Ramos (cell line): ENCODE results near the gene RNF112.

Experiments
- in situ Hi-C: fragments of 300-500 bp; cut with MboI; formaldehyde crosslinking; loops from one replicate; pipeline ENCODE4 v1.14.3; 2022; ENCODE audit warnings: low sequenced_read_pairs; ENCODE audit not compliant: unreplicated experiment

The RNF112 gene

DNA sequence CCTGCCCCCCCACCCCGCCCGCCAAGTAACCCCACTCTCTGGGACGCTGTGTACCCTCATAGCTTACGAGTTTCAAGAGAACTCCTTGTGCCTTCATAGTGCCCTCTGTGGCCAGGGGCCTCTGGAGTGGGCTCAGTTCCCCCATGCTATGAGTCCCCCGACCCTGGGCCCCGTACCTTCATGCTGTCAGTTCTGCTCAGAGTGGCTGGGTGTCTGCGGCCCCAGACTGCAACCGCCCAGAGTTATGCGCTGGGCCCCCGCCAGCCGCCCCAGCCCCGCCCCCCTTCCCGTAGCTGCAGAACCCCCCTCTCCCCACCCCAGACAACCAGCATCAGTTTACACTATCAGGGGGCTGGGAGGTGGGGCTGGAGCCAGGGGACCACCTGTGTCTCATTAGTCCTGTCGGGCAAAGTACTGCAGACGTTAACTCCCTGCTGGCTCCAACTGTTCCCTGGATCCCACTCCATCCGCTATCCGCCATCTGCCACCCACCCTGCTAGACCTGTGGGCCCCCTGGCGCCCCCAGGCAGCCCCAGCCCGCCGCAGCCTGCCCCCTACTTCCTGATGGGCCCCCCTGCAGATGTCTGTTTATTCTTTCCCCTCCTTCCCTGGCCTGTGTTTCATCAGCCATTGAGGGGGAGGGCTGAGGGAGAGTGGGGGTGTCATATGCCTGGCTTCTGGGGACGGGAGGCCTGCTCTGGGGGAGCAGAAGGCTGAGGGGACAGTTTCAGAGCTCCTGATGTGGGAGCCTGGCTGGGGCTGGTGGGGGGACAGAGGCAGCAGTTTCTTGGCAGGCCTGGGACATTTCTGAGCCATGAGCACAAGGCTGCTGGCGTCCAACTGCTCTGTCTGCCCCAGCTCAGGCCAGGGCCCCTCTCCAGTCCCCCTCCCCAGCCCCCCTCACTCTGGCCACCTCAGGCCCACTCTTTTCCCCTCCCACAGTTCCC lies 23.8 kb upstream of the RNF112 start, which contains the start of gene MFAP4:
Gene MFAP4 (minus strand): TSS at position 217 of the 947 bp plus-strand sequence. CDS start 35 bp downstream, at position 182.
- in situ Hi-C loops = no loop called here

DNA sequence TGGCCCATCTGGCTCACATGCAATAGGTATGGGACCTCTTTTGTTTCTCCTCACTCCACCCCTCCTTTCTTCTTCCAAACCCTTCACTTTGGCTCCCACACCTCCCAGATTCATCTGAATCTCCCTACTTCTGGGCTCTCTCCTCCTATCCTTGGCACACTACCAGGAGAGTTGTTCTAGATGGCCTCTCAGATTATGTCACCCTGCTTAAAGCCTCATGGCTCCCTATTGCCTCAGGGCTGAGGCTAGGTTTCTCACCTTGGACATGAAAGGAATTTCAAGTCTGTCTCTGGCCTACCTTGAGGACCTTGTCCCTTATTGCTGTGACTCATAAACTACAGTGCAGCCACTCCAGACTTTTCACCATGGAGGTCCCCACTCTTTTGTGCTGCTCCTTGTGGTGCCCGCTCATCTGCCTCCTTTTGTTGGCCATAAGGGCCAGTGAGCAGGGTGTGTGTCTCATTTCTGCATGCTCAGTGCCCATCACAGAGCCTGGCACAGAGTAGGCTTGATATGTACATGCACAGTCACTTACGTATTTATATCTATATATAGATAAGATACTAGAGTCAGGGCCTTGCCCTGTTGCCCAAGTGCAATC lies 23.0 kb upstream of the RNF112 start:
- in situ Hi-C loops = no loop called here

DNA sequence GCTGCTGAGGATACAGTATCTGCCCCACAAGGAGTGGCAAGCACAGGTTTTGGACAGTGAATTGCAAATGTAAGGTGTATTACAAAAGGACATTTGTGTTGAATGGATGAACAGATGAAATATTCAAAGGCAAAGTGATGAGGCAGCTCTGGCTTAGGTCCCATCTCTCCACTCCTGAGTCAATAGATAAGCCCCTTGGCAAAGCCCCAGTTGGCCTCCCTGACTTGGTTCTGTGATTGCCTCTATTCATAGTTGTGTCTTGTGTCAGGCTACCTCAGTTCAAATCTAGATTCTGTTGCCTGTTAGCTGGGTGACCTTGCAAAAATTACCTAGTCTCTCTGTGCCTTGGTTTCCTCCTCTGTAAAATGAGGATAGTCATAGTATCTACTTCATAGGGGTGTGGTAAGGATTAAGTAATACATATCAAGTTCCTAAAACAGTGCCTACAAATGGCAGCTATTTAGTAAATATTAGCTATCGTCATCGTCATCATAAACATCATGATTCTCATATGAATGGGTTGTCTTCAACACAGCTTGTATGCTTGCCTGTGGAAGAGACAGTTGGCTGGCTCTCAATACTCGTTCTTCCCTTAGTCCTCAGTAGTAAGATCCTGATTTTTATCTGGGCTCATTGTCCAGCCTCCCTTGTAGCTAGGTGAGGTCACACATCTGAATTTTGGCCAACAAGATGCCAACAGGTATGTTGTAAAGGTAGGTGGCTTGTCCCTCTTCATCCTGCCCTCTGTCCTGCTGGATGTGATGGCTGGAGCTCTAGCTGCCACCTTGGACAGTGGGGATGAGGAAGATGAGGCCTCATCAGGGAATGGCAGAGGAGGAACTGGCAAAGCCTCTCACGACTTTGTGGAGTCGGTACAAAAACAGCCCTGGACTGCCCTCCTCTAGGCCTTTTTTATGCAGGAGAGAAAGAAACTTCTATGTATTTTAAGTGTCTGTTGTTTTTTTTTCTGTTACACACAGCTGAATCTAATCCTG lies 21.9 kb upstream of the RNF112 start:
- in situ Hi-C loops = no loop called here

DNA sequence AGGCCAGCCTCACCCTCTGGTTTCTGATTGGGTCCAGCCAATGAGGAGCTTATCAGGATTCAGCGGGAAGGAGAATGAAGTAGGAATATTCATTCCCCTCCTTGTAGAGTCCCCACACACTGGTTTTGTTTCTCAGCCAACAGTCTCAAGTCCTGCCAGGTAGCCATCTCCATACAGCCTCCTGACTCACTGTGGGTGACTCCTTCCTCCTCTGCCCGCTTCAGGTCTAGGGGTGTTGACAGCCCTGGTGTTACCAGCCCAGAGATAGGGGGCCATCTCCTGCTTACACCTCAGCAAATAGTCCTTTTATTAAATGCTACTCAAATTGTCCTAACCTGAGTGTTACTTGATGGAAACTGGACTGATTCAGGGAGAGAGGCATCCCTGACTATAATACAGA lies 20.1 kb upstream of the RNF112 start:
- in situ Hi-C loops = no loop called here

DNA sequence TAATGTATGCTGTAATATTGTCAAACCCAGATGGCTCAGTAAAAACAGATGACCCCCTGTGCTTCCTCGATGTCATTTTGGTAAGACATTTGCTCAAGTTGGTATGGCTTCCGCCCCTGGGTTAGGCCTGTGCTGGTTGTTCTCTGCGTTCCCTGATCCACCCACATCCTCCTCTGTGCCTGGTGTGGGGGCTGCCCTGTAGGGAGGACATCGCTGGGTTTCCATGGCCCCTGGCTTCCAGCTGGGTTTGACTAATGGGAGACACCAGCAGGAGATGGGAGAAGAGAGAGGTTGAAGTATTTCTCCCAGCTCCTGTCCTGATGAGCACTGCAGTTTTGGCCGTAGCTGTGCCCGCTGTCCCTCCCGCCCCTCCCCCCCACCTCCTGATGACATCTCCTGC lies 19.6 kb upstream of the RNF112 start:
- in situ Hi-C loops = no loop called here

DNA sequence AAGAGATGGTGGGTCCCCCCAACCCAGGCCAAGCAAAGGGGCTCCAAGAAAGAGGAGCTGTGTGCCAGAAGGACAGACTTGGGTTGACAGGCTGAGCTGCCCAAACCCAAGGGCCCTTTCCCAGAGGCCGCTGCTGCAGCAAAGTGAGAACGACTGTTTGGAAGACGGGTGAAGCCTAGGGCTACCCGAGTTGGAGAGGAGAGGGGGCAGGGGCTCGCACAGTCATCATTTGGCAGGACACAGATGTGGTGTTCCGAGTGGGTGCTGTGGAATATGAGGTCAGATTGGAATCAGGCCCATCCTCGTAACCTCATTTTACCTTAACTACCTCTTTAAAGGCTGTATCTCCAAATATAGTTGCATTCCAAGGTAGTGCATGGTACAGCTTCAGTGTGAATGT lies 18.7 kb upstream of the RNF112 start:
- in situ Hi-C loops = no loop called here

DNA sequence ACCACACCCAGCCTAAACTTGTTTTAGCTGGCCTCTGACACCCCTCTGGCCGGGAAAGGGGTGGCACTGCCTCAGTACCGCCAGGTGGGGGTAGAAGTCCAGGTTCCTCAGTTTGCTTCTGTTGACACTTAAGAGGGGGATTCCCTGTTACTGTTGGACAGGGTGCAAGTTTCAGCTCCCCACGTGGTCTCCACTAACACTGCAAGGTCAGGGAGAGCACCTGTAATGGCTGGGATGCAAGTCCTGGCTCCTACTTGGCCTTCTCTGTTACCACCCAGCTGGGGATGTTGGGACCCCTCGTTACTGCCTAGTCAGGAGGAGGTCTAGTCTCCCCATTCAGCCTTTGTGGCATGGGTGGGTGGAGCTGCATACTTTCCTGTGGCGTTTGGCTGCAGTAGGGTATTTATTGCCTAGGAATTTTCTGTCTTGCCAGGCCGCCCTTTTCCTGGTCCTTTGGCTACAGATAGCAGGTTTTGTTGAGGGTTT lies 13.4 kb upstream of the RNF112 start:
- in situ Hi-C loops = no loop called here

DNA sequence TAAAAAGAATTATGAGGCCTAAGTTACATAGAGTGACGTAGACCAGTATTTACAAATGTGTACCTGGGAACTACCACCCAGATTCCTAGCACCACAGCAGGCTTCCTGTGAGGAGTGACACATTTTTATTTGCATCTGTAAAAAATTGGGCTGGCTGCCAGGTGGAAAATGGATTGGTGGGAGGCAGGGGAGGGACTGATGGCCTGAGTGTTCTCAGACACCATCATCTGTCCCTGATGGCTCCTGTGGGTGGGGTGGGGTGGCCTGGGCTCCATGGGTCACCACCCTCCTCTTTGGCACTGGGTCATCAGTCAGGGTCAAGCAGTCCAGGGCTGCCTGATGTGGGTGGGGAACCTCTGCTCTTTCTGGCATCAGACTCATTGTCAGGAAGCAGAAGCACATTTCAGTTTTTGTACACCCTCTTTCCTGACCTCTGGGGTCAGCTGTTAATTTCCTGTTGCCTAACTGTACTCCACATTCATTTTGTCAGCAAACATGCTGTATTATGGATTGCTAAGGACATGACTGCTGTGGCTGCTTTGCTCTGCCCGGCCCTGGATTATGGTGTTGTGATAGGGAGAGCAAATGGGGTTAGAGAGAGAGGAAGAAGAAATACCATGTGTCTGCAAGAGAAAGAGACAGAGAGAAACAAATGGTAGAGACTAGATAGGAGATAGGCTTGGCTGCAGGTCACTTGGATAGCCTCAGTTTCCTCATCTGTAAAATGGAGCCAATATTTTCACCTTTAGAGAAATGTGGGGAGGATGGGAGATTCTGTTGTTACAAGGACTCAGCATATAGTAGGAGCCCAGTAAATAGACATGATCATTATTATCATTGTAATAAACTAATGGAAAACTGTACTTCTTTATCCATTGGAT lies 12.5 kb upstream of the RNF112 start:
- in situ Hi-C loops = no loop called here

DNA sequence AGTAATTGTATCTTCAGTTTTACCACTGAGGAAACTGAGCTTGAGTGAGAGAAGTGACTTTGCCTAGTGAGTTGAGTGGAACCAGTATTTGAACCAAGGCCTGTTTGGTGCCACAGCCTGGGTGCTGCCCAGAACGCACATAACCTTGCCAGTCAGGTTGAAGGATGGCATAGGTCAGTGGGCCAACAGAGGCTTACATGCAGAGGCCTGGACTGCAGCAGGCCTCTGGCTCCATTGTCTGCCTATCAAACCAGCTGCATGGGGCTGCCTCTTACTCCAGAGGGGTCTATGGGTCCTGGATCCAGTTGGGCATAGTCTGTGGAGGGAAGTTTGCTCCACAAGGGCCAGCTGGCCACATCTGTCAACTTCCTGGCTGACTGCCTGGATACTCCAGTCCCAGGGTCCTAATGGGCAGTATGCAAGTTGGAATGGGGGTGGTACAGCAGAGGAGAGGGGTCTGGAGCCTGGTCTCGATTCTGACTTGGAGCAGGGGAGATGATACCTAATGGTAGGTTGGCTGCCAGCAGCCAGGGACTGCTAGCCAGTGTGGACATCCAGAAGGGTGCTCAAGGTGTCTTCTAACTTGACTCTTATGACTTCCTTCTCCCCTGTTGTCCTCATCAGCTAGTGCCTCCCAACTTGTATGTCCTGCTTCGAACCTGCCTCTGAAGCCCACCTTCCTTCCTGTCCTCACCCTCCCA lies 11.1 kb upstream of the RNF112 start:
- in situ Hi-C loops = no loop called here

DNA sequence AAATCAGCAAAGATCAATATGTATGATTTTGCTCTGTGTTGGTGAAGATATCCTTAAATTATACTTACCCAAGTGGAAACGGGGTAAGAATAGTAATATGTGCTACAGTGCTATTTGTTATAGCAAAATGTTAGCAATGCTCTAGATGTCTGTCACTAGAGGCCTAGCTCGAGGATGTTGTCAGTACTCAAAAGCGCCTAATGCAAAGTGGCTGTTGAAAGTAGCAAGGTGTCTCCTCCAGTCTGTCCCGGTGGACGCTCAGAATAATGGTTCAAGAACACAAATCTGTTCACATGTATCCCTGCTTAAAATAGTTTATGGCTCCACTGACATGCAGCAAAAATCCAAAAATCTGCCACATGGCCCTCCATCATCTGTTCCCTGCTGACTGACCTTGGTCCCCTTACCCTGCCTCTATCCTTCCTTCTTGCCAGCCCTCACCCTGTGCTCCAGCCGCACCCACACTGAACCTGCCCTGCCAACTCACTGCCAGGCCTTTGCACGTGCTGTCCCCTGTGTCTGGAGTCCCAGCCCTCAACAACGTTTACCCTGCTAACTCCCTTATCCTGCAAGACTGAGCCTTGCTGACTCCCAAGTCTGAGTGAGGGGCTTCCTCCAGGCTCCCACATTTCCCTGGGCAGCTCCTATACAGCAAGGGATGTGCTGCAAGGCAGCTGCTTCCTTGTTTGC lies 9.6 kb upstream of the RNF112 start:
- in situ Hi-C loops = no loop called here

DNA sequence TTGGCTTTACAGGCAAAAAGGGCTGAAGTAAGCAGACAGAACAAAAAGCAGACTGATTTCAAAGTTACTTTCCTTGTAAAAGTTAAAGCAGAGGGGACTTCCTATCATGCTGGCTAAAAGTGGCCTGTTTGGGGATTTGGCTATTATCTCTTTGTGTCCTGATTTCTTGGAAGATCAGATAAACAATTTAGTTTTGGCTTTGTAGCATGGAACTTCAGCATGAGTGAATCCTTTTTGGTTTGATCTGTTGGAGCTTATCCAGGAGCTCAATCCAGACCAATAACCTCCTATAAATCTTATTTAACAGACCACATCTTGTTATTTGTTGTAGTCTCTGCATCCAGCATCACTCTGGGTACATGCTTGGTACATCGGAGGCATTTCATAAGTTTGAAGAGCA lies 8.9 kb upstream of the RNF112 start:
- in situ Hi-C loops = no loop called here

DNA sequence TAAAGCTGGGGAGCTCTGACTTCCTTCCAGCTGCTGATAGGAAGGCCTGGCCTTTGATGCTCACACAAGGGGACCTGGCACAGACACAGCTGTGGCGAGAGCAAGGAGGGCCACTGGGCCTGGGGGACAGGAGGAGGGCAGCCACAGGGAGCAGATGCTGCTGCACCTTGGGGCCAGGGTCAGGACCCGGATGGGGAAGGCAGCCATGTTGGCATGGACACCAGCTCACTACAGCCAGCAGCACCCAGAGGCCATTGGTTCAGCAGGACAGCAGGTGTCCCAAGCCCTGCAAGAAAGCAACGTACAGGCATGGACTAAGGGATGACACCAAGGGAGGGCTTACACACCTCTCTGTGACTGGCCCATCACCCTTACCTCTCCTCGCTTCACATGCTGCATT lies 8.0 kb upstream of the RNF112 start:
- in situ Hi-C loops = no loop called here

DNA sequence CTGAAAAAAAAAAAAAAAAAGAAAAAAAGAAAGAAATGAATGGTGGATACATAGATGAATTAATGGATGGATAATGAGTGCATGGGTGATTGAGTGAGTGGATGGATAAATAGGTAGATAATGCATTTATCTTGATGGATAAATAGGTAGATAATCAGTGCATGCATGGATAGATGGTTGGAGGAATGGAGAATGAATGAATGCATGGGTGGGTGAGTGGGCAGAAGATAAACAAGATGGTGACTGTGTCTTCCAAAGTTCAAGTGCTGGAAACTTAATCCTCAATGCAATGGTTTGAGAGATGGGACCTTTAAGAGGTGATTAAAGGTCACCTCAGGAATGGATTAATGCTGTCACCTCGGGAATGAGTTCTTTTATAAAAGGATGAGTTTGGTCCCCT lies 6.8 kb upstream of the RNF112 start:
- in situ Hi-C loops = no loop called here

DNA sequence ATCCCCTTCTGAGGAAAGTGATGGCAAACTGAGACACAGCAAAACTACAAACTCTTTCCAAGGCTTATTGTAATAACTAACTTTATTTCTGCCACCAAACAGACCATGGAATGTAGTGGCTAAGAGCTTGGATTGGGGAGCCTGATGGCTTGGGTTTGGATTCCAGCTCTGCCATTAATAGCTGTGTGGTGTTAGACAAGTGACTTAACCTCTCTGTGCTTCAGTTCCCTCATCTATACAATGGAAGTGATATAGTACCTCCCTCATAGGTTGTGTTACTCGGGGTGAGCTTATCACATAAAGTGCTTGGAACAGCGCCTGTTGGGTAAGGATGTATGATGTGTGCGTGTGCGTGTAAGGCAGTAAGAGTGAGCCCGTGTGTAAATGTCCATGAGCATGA lies 5.9 kb upstream of the RNF112 start:
- in situ Hi-C loops = no loop called here

DNA sequence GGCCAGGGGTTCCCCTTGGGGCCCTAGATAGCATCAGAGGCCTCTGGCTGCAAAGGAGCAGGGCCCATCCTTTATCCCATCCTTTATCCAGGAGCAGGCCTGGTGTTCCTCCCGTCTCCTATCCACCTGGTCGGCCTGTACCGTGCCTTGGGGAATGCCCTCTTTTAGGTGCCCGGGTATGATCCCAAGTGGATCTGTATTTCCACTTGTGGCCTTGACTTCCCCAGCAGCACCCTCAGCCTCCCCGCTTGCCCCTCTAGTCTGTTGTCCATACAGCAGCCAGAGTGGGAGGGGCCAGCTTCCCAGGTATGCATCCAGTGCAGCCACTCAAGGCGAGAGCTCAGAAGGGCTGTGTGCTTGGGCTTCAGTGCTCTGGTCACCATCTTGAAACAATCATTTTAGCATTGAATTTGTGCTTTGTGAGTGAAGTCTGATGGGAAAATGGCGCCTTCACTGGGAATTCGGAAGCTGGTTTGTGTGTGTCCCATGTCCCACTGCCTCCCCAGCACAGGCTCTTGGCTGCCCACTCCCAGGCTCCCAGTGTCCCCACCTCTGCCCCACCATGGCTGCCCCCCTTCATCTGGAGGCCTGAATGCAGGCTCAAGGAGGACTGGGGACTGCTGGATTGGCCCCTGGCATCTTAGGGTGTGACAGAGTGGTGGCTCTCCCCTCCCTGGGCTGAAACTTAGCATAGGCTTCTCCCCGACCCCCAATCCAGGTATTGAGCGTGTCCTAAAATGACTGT lies 3.3 kb upstream of the RNF112 start:
- in situ Hi-C loops = no loop called here

DNA sequence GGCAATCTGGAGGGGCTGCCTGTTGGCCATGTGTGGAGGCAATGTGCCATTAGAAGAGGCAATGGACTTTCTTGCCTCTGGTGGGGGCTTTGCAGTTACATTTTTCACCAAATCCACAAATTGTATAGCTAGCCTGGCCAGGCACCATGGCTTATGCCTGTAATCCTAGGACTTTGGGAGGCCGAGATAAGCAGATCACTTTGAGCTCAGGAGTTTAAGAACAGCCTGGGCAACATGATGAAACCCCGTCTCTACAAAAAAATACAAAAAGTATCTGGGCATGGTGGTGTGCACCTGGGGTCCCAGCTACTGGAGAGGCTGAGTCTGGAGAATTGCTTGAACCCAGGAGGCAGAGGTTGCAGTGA lies 2.7 kb upstream of the RNF112 start:
- in situ Hi-C loops = no loop called here

DNA sequence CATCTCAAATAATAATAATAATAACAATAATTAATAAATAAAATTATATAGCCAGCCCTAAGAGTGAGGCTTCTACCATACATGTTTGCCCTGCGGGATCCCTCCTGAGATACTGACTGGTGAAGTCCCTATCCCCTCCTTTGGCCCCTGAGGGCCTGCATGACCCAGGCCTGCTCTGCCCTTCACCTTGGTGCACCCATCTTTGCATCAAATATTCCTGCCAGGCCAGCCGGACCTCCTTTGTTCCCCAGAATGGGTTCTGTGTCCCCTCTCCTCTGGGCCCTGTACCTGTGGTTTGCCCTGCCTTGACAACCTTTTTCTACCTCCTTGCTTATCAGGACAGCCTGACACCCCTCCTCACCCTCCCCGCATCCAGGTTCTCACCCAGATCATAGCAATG lies 2.0 kb upstream of the RNF112 start:
- in situ Hi-C loops = no loop called here

DNA sequence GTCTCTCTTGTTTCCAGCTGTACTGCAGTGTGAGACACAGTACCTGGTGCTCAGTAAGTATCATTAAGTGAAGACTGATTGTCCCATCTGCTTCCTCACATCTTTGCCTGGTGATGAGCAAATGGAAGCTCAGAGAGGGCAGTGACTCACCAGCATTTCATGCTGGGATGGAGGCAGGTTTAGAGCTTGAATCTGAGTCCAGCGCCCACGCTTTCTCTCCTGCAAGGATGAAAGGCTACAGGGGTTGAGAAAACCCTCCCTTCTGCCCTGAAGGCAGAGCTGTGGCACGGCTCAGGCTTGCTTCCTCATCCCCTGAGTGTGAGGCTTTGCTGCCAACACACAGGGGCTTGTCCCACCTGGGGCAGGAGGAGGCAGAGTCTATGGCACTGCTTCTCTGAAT lies 1.5 kb upstream of the RNF112 start:
- in situ Hi-C loops = no loop called here
